ENCODE results near the gene PTX3.

DNA sequence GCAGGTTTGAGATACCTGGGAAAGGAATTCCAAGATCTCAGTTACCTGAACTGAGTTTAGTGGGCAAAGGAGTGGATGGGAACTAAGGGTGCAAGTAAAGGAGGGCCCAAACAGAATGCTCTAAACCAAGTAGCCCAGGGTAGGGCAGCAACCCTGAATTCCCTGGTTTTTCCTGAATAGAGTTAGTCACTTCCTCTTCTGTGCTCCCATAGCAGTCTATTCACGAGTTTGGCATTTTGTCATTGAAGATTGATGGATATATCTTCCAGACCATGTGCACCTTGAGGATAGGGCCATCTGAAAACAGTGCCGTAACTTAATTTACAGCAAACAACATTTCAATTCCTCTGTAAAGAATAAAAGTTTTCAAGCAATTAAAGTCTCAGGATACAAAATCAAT is 18.5 kb upstream of the PTX3 start:
- TF ChIP-seq, protein P1, sequence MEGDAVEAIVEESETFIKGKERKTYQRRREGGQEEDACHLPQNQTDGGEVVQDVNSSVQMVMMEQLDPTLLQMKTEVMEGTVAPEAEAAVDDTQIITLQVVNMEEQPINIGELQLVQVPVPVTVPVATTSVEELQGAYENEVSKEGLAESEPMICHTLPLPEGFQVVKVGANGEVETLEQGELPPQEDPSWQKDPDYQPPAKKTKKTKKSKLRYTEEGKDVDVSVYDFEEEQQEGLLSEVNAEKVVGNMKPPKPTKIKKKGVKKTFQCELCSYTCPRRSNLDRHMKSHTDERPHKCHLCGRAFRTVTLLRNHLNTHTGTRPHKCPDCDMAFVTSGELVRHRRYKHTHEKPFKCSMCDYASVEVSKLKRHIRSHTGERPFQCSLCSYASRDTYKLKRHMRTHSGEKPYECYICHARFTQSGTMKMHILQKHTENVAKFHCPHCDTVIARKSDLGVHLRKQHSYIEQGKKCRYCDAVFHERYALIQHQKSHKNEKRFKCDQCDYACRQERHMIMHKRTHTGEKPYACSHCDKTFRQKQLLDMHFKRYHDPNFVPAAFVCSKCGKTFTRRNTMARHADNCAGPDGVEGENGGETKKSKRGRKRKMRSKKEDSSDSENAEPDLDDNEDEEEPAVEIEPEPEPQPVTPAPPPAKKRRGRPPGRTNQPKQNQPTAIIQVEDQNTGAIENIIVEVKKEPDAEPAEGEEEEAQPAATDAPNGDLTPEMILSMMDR (conservative IDR thresholded peaks at IDR 0.05; ENCODE audit: low read length), result no peak
- TF ChIP-seq EZH2phosphoT487 (IDR thresholded peaks at IDR 0.05; ENCODE audit: borderline replicate concordance), result no peak
